ENCODE data around the gene SCO2. TPM values are rescaled to one million over a fixed set of nuclear protein-coding genes. Genes with fewer than 3 reads are reported as not detected.
A peak's percentile ranks its signal among the peaks of the same experiment; 100 is the strongest.

The SCO2 gene
- total RNA-seq, 2 donors from 2014 or later, result 1.3 TPM; not detected in 1

DNA sequence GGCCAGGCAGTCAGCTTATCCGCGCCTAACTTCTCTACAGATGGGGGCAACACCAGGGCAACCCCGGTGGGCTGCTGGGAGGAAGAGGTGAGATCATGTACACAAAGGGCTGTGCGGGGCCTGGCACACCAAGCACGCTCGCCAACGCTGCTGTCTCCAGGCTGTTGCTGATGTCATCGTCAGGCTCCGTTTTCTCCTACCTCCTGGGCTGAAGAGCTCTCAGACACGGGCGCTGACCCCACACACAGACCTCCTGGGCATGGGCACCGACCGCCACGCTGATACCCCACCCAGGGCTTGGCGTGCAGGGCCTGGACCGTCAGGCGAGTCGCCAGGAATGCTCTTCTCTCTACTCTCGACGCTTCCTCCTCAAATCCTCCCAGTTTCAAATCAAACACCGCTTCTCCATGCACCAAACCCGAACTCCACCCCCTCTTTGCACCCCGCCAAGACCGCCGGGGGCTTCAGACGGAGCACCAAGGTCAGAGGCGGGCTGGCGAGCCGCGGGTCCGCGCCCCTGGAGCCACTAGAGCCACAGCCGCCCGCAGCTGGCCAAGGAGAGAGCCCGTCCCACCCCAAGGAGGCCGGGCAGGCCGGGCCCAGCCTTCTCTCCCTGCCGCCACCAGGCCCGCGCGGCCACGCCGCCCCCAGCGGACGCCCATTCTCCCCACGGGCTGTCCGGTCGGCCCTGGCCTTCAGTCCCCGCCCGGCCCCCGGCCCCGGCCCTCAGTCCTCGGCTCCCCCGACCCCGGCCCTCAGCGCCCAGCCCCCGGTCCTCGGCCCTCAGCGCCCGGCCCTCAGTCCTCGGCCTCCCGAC is 51.3 kb downstream of the SCO2 start:
- intact Hi-C loops (cut with DNase I), result no loop called here
- DNase-seq (no peak), ATAC-seq (peak; percentile 42 to 43)

Other genes with a start within 250 kb of the SCO2 start
- 10 to 100 TPM; 76.2 to 91.5 TPM for gene PLXNB2, start 218.0 kb downstream of the SCO2 start, total RNA-seq
- gene DENND6B, start 198.6 kb downstream of the SCO2 start, total RNA-seq, result 1 to 10 TPM; 2.4 TPM
- gene PPP6R2, start 182.3 kb downstream of the SCO2 start, total RNA-seq, result 10 to 100 TPM; 40.6 to 46.2 TPM
- gene SBF1, start 50.6 kb downstream of the SCO2 start, total RNA-seq, result 10 to 100 TPM; 44.9 to 54.4 TPM
- gene ADM2, start 44.1 kb downstream of the SCO2 start, total RNA-seq, result under 1 TPM; 0.15 to 0.52 TPM
- gene MIOX, start 38.7 kb downstream of the SCO2 start, total RNA-seq, result not detected
- gene LMF2, start 17.9 kb downstream of the SCO2 start, total RNA-seq, result 10 to 100 TPM; 35.4 to 37.6 TPM
- gene NCAPH2, start 17.4 kb downstream of the SCO2 start, total RNA-seq, result 10 to 100 TPM; 29.8 to 32.7 TPM
- 10 to 100 TPM; 27.9 to 67.1 TPM for gene TYMP, start 4.4 kb upstream of the SCO2 start, total RNA-seq
- gene KLHDC7B, start 20.3 kb upstream of the SCO2 start, total RNA-seq, result under 1 TPM in 1 of 2 donors, not detected in 1; 0.15 TPM
- not detected for gene SYCE3, start 37.3 kb upstream of the SCO2 start, total RNA-seq
- 100 to 1,000 TPM; 201 to 269 TPM for gene CPT1B, start 52.8 kb upstream of the SCO2 start, total RNA-seq
- 10 to 100 TPM; 31.6 to 35.3 TPM for gene CHKB, start 57.3 kb upstream of the SCO2 start, total RNA-seq
- gene MAPK8IP2, start 75.2 kb upstream of the SCO2 start, total RNA-seq, result 1 to 10 TPM in 1 of 2 donors, under 1 TPM in 1; 0.42 to 1.1 TPM
- 10 to 100 TPM; 27.0 to 32.5 TPM for gene ARSA, start 102.6 kb upstream of the SCO2 start, total RNA-seq
- gene SHANK3, start 147.2 kb upstream of the SCO2 start, total RNA-seq, result 10 to 100 TPM; 19.5 to 34.1 TPM
- gene ACR, start 212.6 kb upstream of the SCO2 start, total RNA-seq, result 1 to 10 TPM in 1 of 2 donors, not detected in 1; 1.5 TPM

Measured in left cardiac atrium (tissue), 4 donors.